ENCODE measurements around the gene LBH. TPM values are rescaled to one million over a fixed set of nuclear protein-coding genes. Genes with fewer than 3 reads are reported as not detected.

The LBH gene
- total and polyA plus RNA-seq, 2 of the 13 experiments (the other 11 are each of a cell fraction or from before 2014, with no cell fraction given) = 0.09 to 0.25 TPM

DNA sequence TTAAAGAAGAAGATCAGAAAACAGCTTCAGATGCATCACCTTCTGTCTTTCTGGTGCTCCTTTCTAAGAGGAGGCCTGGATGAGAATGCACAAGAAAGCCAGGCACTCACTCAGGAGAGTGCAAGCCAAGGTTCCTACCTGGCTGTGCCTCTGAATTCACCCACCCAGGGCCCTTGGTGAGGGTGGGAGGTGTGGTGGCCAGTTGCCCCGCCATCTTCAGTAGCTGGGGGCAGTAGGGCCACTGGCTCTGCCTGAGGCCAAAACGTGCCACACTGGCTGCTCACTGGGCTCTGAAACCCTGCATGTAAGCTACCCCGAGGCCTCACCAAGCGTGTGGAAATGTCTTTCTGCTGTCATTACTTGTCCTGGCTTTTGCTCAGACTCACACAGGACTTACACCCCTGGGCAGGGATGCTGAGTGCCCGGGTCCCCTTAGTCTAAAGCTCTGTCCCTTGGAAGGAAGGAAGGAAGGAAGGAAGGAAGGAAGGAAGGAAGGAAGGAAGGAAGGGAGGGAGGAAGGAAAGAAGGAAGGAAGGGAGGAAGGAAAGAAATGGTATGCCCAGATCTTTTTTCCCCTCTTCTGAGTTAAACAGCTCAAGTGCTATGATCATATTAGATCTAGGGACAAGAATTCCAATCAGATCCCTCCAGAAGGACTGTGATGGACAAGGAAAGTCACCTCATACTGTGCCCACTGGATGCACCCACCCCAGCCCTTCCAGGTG is 8.5 kb upstream of the LBH start:
- ATAC-seq (no peak), DNase-seq (ENCODE audit: low spot score) (no peak), FAIRE-seq (no peak)
- intact Hi-C loops (cut with micrococcal nuclease; ENCODE audit: unreplicated experiment) (no loop called here), in situ Hi-C loops (cut with HindIII; ENCODE audit: extremely low pct_ligation_motif_present, low pct_unique_long_range_greater_than_20kb) (loop anchor here (25.0 kb wide), 2 partner anchors 940 to 1115 kb away; no protein-coding TSS in a partner anchor)
- Histone ChIP-seq H3K36me3 (replicated peaks in 1 of 2; ENCODE audit: control insufficient read depth in 1 of 2, insufficient read depth in 2 of 2, low read length in 2 of 2) (no peaks in the 10 kb centered on the region), H3K4me2 (ENCODE audit: low read depth, low read length) (no peak overlapping the region), H2AFZ (ENCODE audit: low read length) (no peak overlapping the region), H4K20me1 (ENCODE audit: insufficient read depth, low read length) (no peaks in the 10 kb centered on the region), H3K9ac (ENCODE audit: insufficient read depth, low read depth, low read length) (no peak overlapping the region), H3K4me3 (replicated peaks in 1 of 3; ENCODE audit: insufficient read depth in 1 of 3, low read depth in 2 of 3, low read length in 3 of 3) (no peak overlapping the region), H3K4me1 (ENCODE audit: insufficient read depth, low read length) (no peaks in the 10 kb centered on the region), H3K27ac (ENCODE audit: extremely low read length, insufficient read depth, low read length) (no peak overlapping the region), H3K79me2 (ENCODE audit: insufficient read depth, low read length) (no peaks in the 10 kb centered on the region), H3K27me3 (ENCODE audit: control insufficient read depth in 1 of 2, insufficient read depth in 2 of 2, low read length in 2 of 2) (peaks cover 3 to 67% of the 10 kb centered on the region in 2 experiments; a peak in 4 of 5 replicates), H3K9me3 (ENCODE audit: low read length) (no peaks in the 10 kb centered on the region)
- 0% methylated on average over 5 of the region's 5 CpGs for WGBS (ENCODE audit: low lambda C conversion rate)
- no TSS peak for BruUV-seq (replicated peaks)
- TF ChIP-seq ZNF878 (CRISPR knock-in tag; IDR thresholded peaks at IDR 0.05) (no peak), MBNL3 (CRISPR knock-in tag; conservative IDR thresholded peaks at IDR 0.05) (no peak), ZNF34 (CRISPR knock-in tag; IDR thresholded peaks at IDR 0.05; ENCODE audit: borderline replicate concordance) (no peak), ZBTB20 (CRISPR knock-in tag; IDR thresholded peaks at IDR 0.05; ENCODE audit: borderline replicate concordance, low read depth) (no peak), ZNF230 (CRISPR knock-in tag; IDR thresholded peaks at IDR 0.05) (no peak), CAMTA2 (CRISPR knock-in tag; IDR thresholded peaks at IDR 0.05; ENCODE audit: borderline replicate concordance) (no peak), ZNF891 (CRISPR knock-in tag; IDR thresholded peaks at IDR 0.05) (no peak), ZNF652 (CRISPR knock-in tag; IDR thresholded peaks at IDR 0.05; ENCODE audit: borderline replicate concordance, low read depth) (no peak), NR1H2 (CRISPR knock-in tag; IDR thresholded peaks at IDR 0.05; ENCODE audit: borderline replicate concordance, low read depth) (no peak), NFKBIZ (CRISPR knock-in tag; IDR thresholded peaks at IDR 0.05) (no peak)
- ChIA-PET POLR2A (no interaction called here), CTCF (ENCODE audit: low intra/inter-chr PET ratio, low total read pairs) (no interaction called here)
